HCT116 (cell line): Measurements from ENCODE around the gene GK. TPM values are rescaled to one million over a fixed set of nuclear protein-coding genes. Genes with fewer than 3 reads are reported as not detected.

Experiments used
- ATAC-seq: fragments of 200-7000 bp; cut with Tn5 transposase; 2 replicates; pipeline ENCODE4 v1.9.1; 2020; ENCODE audit warnings: mild to moderate bottlenecking, moderate library complexity
- BruUV-seq: library from RNA; stranded (reverse); fragments of 400-500 nt; replicated peaks from 2 replicates; lab custom pipeline; 2021; lab: Mats Ljungman, UMichigan
- CTCF ChIA-PET: fragments of 300-600 bp; sonication (Branson Sonifier 250); formaldehyde crosslinking; loops from one replicate; lab custom pipeline; 2021; ENCODE audit warnings: antibody characterized with exemption; lab: Charles Lee
- POLR2A ChIA-PET: fragments of 300-600, 350-600 bp; sonication (Branson Sonifier 250); formaldehyde crosslinking; loops from one replicate; lab custom pipeline; 2021; ENCODE audit warnings: antibody characterized with exemption; lab: Charles Lee
- RAD21 ChIA-PET, 2 experiments: fragments of 300-600 bp; sonication (Branson Sonifier 250); formaldehyde crosslinking; loops; one replicate each; lab custom pipeline; 2023; ENCODE audit warnings: low total read pairs in 2 of 2; ENCODE audit not compliant: uncharacterized antibody in 2 of 2, unreplicated experiment in 2 of 2, low non-redundant PET in 1 of 2; lab: Charles Lee
- DNase-seq: peaks from one replicate; pipeline ENCODE4 v3.0.0-alpha.2; 2010; ENCODE audit warnings: low read depth, low spot score
- H2AFZ ChIP-seq: fragments of 200-600 bp; shearing (Covaris generic), sonication (generic); 2 replicates; pipeline ENCODE4 v1.6.1; 2017; ENCODE audit warnings: low read depth, mixed run types, mixed read lengths, antibody characterized with exemption, low read length; ENCODE audit not compliant: poor library complexity, severe bottlenecking
- H3K27ac ChIP-seq: 2 replicates; pipeline ENCODE4 v1.5.1; 2012; ENCODE audit warnings: low read depth, low read length
- H3K27me3 ChIP-seq: fragments of 200-600 bp; sonication (generic); 2 replicates; pipeline ENCODE4 v1.6.1; 2016; ENCODE audit warnings: mixed run types, low read length, mixed read lengths; ENCODE audit not compliant: insufficient read depth
- H3K36me3 ChIP-seq, 2 experiments: fragments of 200-500 bp in 1 of 2; fragments of 200-600 bp in 1 of 2; sonication (Bioruptor generic) in 1 of 2; sonication (generic) in 1 of 2; 2 replicates each; pipeline versions ENCODE4 v1.5.1 to v1.6.1; 2014 to 2016; ENCODE audit warnings: low read length in 2 of 2, inconsistent platforms in 1 of 2, mixed read lengths in 1 of 2, mixed run types in 1 of 2; ENCODE audit not compliant: insufficient read depth in 2 of 2, control insufficient read depth in 1 of 2
- H3K4me1 ChIP-seq, 2 experiments: fragments of 200-600 bp in 1 of 2; sonication (generic) in 1 of 2; 2 replicates each; pipeline versions ENCODE4 v1.5.1 to v1.6.1; 2012 to 2017; ENCODE audit warnings: low read length in 2 of 2, inconsistent platforms in 1 of 2, mild to moderate bottlenecking in 1 of 2, mixed read lengths in 1 of 2, mixed run types in 1 of 2, moderate library complexity in 1 of 2; ENCODE audit not compliant: insufficient read depth in 2 of 2, control insufficient read depth in 1 of 2
- H3K4me2 ChIP-seq: fragments of 200-600 bp; sonication (generic); 2 replicates; pipeline ENCODE4 v1.6.1; 2017; ENCODE audit warnings: mixed run types, low read length, mixed read lengths
- H3K4me3 ChIP-seq, 2 experiments: fragments of 200-600 bp in 1 of 2; sonication (generic) in 1 of 2; replicated peaks in 1 of 2; 2 replicates each; pipeline ENCODE4 v1.5.1; 2011 to 2016; ENCODE audit warnings: low read length in 2 of 2, control low read depth in 1 of 2, low read depth in 1 of 2, mild to moderate bottlenecking in 1 of 2, mixed read lengths in 1 of 2, mixed run types in 1 of 2
- H3K79me2 ChIP-seq: fragments of 200-600 bp; sonication (generic); 2 replicates; pipeline ENCODE4 v1.6.1; 2017; ENCODE audit warnings: mild to moderate bottlenecking, mixed run types, low read length, moderate library complexity, mixed read lengths; ENCODE audit not compliant: insufficient read depth
- H3K9ac ChIP-seq: fragments of 200-600 bp; sonication (generic); 2 replicates; pipeline ENCODE4 v1.6.1; 2016; ENCODE audit warnings: low read length, mixed read lengths
- H3K9me2 ChIP-seq: fragments of 200-600 bp; sonication (generic), shearing (Covaris generic); 2 replicates; pipeline ENCODE4 v1.6.1; 2017; ENCODE audit warnings: mixed run types, mild to moderate bottlenecking, moderate library complexity; ENCODE audit not compliant: insufficient read depth
- H3K9me3 ChIP-seq, 2 experiments: fragments of 200-500 bp in 1 of 2; fragments of 200-600 bp in 1 of 2; sonication (Bioruptor generic) in 1 of 2; sonication (generic) in 1 of 2; 2 replicates each; pipeline ENCODE4 v1.6.1; 2014 to 2017; ENCODE audit warnings: low read length in 2 of 2, mixed read lengths in 2 of 2, inconsistent platforms in 1 of 2, low read depth in 1 of 2, mild to moderate bottlenecking in 1 of 2, mixed run types in 1 of 2, moderate library complexity in 1 of 2; ENCODE audit not compliant: control insufficient read depth in 1 of 2, insufficient read depth in 1 of 2
- H4K20me1 ChIP-seq: fragments of 200-600 bp; sonication (generic), shearing (Covaris generic); 2 replicates; pipeline ENCODE4 v1.6.1; 2017; ENCODE audit warnings: mixed run types, mild to moderate bottlenecking, moderate library complexity; ENCODE audit not compliant: insufficient read depth
- CBX3 ChIP-seq: IDR thresholded peaks from 2 replicates; pipeline ENCODE4 v1.6.1; 2012; ENCODE audit warnings: low read depth
- CTCF ChIP-seq, 3 experiments: fragments of 200-600 bp in 1 of 3; sonication (generic) in 1 of 3; IDR thresholded peaks in 2 of 3; conservative IDR thresholded peaks in 1 of 3; 2 replicates each; pipeline ENCODE4 v1.5.1; 2012 to 2017; ENCODE audit warnings: low read depth in 2 of 3, low read length in 2 of 3, antibody characterized with exemption in 1 of 3, borderline replicate concordance in 1 of 3, control low read depth in 1 of 3, mild to moderate bottlenecking in 1 of 3, mixed read lengths in 1 of 3, mixed run types in 1 of 3, moderate library complexity in 1 of 3; ENCODE audit not compliant: insufficient read depth in 1 of 3
- EGR1 ChIP-seq: IDR thresholded peaks from 2 replicates; pipeline ENCODE4 v1.6.1; 2012; ENCODE audit warnings: low read depth
- ELF1 ChIP-seq: IDR thresholded peaks from 2 replicates; pipeline ENCODE4 v1.6.1; 2012; ENCODE audit warnings: low read depth, borderline replicate concordance
- EZH2 ChIP-seq: fragments of 200-600 bp; sonication (generic); IDR thresholded peaks from 2 replicates; pipeline ENCODE4 v1.6.1; 2017; ENCODE audit warnings: antibody characterized with exemption, mixed run types
- EZH2phosphoT487 ChIP-seq: fragments of 200-600 bp; IDR thresholded peaks from 2 replicates; pipeline ENCODE4 v1.6.1; 2018; ENCODE audit warnings: antibody characterized with exemption, borderline replicate concordance
- FOSL1 ChIP-seq: IDR thresholded peaks from 2 replicates; pipeline ENCODE4 v1.6.1; 2012; ENCODE audit warnings: low read depth
- JUND ChIP-seq: IDR thresholded peaks from 2 replicates; pipeline ENCODE4 v1.6.1; 2012
- POLR2A ChIP-seq: IDR thresholded peaks from 2 replicates; pipeline ENCODE4 v1.7.0; 2011; ENCODE audit warnings: borderline replicate concordance; ENCODE audit not compliant: insufficient read depth, insufficient read length; ENCODE audit errors: extremely low read depth
- POLR2AphosphoS5 ChIP-seq: IDR thresholded peaks from 2 replicates; pipeline ENCODE4 v1.6.1; 2011; ENCODE audit warnings: mild to moderate bottlenecking, low read depth, low read length, moderate library complexity
- RAD21 ChIP-seq: IDR thresholded peaks from 2 replicates; pipeline ENCODE4 v1.6.1; 2012; ENCODE audit warnings: low read depth, mild to moderate bottlenecking
- SIN3A ChIP-seq: IDR thresholded peaks from 2 replicates; pipeline ENCODE4 v1.6.1; 2012; ENCODE audit warnings: low read depth
- SP1 ChIP-seq: IDR thresholded peaks from 2 replicates; pipeline ENCODE4 v1.6.1; 2012; ENCODE audit warnings: low read depth
- SRF ChIP-seq: IDR thresholded peaks from 2 replicates; pipeline ENCODE4 v1.6.1; 2012; ENCODE audit warnings: low read depth
- YY1 ChIP-seq: IDR thresholded peaks from 2 replicates; pipeline ENCODE4 v1.6.1; 2011; ENCODE audit warnings: low read length, low read depth, moderate library complexity, mild to moderate bottlenecking; ENCODE audit not compliant: insufficient replicate concordance; ENCODE audit errors: extremely low read depth
- ZFX ChIP-seq: fragments of 450-650 bp; IDR thresholded peaks from 2 replicates; pipeline ENCODE4 v1.6.1; 2017
- ZNF274 ChIP-seq: fragments of 200-500 bp; sonication (Bioruptor generic); IDR thresholded peaks from 2 replicates; pipeline ENCODE4 v1.6.1; 2014; ENCODE audit warnings: mild to moderate bottlenecking, low read depth, low read length, inconsistent platforms
- intact Hi-C: fragments of 100-400 bp; cut with micrococcal nuclease; formaldehyde crosslinking; loops from 2 replicates; pipeline ENCODE4 v1.10.0; 2022
- total RNA-seq: library from RNA; stranded (reverse); gene quantifications from one replicate; pipeline ENCODE4 v1.2.1, GENCODE V29; 2021; ENCODE audit not compliant: unreplicated experiment
- TF ChIP-seq, protein P1 (sequence below): IDR thresholded peaks from 2 replicates; pipeline ENCODE4 v1.6.1; 2011; ENCODE audit warnings: mild to moderate bottlenecking, low read length, moderate library complexity; ENCODE audit not compliant: insufficient replicate concordance; ENCODE audit errors: extremely low read depth
- TF ChIP-seq, protein P2 (sequence below): IDR thresholded peaks from 2 replicates; pipeline ENCODE4 v1.6.1; 2012

The GK gene
- total RNA-seq, 1 experiment from 2014 or later, result 4.3 TPM

GRCh38 chrX:30690330-30690729 is 37.1 kb downstream of the GK start (continued):
- TF ChIP-seq CTCF (IDR thresholded peaks at IDR 0.05 in 2 of 3, conservative IDR thresholded peaks at IDR 0.05 in 1 of 3; ENCODE audit: borderline replicate concordance in 1 of 3, insufficient read depth in 1 of 3, low read depth in 2 of 3, low read length in 2 of 3), result no peak
- no peak for TF ChIP-seq SP1
- no peak for TF ChIP-seq EZH2phosphoT487

DNA sequence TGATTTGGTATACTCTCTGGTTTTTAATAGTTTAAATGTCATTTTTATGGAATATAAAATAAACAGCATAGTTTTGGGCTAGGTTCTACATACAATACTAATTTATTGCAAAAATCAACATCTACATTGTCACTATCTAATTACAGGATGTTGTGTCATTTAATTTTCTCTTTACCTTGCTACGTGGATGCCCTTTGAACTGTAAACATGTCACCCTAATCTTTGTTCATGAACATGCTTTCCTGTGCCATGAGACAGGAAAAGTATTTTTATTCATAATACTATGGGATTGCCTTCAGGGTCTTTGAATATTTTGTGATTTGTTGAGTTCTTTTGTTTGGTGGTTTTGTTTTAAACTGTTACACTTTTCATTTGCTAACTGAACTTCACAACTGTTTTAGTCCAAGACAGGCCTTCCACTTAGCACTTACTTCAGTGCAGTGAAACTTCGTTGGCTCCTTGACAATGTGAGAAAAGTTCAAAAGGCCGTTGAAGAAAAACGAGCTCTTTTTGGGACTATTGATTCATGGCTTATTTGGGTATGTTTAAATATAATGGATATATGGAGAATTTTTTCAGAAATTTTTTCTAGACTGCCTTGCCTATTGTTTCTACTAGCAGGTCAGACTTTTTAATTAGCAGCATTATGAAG is 40.9 kb downstream of the GK start:
- no peaks in the 10 kb centered on the region for H3K79me2 ChIP-seq
- no peaks in the 10 kb centered on the region for H3K27me3 ChIP-seq
- H4K20me1 ChIP-seq, result no peaks in the 10 kb centered on the region
- H3K27ac ChIP-seq, result no peak overlapping the region
- CTCF ChIA-PET, result no interaction called here
- no peaks in the 10 kb centered on the region for H3K36me3 ChIP-seq
- H3K9me3 ChIP-seq, result no peaks in the 10 kb centered on the region
- no peak overlapping the region for H3K4me2 ChIP-seq
- intact Hi-C loops, result no loop called here
- H3K9ac ChIP-seq, result no peak overlapping the region
- BruUV-seq, result no TSS peak
- H2AFZ ChIP-seq, result no peak overlapping the region
- no peak overlapping the region for H3K4me3 ChIP-seq
- ATAC-seq, result no peak
- no peak for TF ChIP-seq YY1
- TF ChIP-seq CTCF (IDR thresholded peaks at IDR 0.05 in 2 of 3, conservative IDR thresholded peaks at IDR 0.05 in 1 of 3; ENCODE audit: borderline replicate concordance in 1 of 3, insufficient read depth in 1 of 3, low read depth in 2 of 3, low read length in 2 of 3), result no peak
- TF ChIP-seq SRF, result no peak
- no peak for TF ChIP-seq JUND
- TF ChIP-seq POLR2AphosphoS5, result no peak
- TF ChIP-seq SP1, result no peak
- TF ChIP-seq, protein P1, sequence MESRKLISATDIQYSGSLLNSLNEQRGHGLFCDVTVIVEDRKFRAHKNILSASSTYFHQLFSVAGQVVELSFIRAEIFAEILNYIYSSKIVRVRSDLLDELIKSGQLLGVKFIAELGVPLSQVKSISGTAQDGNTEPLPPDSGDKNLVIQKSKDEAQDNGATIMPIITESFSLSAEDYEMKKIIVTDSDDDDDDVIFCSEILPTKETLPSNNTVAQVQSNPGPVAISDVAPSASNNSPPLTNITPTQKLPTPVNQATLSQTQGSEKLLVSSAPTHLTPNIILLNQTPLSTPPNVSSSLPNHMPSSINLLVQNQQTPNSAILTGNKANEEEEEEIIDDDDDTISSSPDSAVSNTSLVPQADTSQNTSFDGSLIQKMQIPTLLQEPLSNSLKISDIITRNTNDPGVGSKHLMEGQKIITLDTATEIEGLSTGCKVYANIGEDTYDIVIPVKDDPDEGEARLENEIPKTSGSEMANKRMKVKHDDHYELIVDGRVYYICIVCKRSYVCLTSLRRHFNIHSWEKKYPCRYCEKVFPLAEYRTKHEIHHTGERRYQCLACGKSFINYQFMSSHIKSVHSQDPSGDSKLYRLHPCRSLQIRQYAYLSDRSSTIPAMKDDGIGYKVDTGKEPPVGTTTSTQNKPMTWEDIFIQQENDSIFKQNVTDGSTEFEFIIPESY, result no peak
- TF ChIP-seq EGR1, result no peak
- no peak for TF ChIP-seq ZNF274
- TF ChIP-seq RAD21, result no peak
- TF ChIP-seq CBX3, result no peak
- TF ChIP-seq, protein P2, sequence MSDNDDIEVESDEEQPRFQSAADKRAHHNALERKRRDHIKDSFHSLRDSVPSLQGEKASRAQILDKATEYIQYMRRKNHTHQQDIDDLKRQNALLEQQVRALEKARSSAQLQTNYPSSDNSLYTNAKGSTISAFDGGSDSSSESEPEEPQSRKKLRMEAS, result no peak
- no peak for TF ChIP-seq EZH2phosphoT487
- no peak for TF ChIP-seq SIN3A
- TF ChIP-seq FOSL1, result no peak
- TF ChIP-seq ZFX, result no peak
- no peak for TF ChIP-seq ELF1
- TF ChIP-seq POLR2A, result no peak
- no peak for TF ChIP-seq EZH2
- no peaks in the 10 kb centered on the region for H3K4me1 ChIP-seq
- no peaks in the 10 kb centered on the region for H3K9me2 ChIP-seq
- DNase-seq, result no peak
- POLR2A ChIA-PET, result no interaction called here
- RAD21 ChIA-PET, result no interaction called here
